Lower leg skin (tissue), 4 donors: ENCODE measurements around the gene ABHD8. TPM values are rescaled to one million over a fixed set of nuclear protein-coding genes. Genes with fewer than 3 reads are reported as not detected.
A peak's percentile ranks its signal among the peaks of the same experiment; 100 is the strongest.

Experiments used
- DNase-seq, 2 donors: peaks; one replicate each; pipeline ENCODE4 v3.0.0-alpha.2; 2019; ENCODE audit warnings: low spot score in 2 of 2
- H3K4me3 ChIP-seq: fragments of 200-600 bp; sonication (generic); 2 replicates; pipeline ENCODE4 v1.5.1; 2017; ENCODE audit warnings: mild to moderate bottlenecking, low read depth; ENCODE audit not compliant: poor library complexity, severe bottlenecking
- POLR2A ChIP-seq, 2 donors: fragments of 450-650 bp; IDR thresholded peaks; one replicate each; pipeline ENCODE4 v1.6.1; 2016 to 2017; ENCODE audit warnings: antibody characterized with exemption in 2 of 2, mild to moderate bottlenecking in 1 of 2, moderate library complexity in 1 of 2
- WGBS, 2 donors: methylation state at CpG; one replicate each; pipeline ENCODE4 v1.1.5; 2018; 5-methylcytosine and 5-hydroxymethylcytosine counted together
- intact Hi-C: fragments of 100-400 bp; cut with DNase I; formaldehyde crosslinking; loops from one replicate; pipeline ENCODE4 v1.15.0; 2023; ENCODE audit warnings: low total_unique reads
- total RNA-seq, 4 donors: library from RNA; depleted of rRNA; stranded (reverse); fragments of >200 nt; gene quantifications; one replicate each; pipeline ENCODE4 v1.1.0, GENCODE V29; 2016
- TF ChIP-seq, protein P1 (sequence below), 3 donors: fragments of 450-650 bp; IDR thresholded peaks; one replicate each; pipeline ENCODE4 v1.5.1; 2016; ENCODE audit warnings: antibody characterized with exemption in 3 of 3, mild to moderate bottlenecking in 3 of 3, moderate library complexity in 2 of 3

Gene ABHD8
- total RNA-seq, 4 donors from 2014 or later = 20.2 to 34.9 (median 27.7) TPM

DNA sequence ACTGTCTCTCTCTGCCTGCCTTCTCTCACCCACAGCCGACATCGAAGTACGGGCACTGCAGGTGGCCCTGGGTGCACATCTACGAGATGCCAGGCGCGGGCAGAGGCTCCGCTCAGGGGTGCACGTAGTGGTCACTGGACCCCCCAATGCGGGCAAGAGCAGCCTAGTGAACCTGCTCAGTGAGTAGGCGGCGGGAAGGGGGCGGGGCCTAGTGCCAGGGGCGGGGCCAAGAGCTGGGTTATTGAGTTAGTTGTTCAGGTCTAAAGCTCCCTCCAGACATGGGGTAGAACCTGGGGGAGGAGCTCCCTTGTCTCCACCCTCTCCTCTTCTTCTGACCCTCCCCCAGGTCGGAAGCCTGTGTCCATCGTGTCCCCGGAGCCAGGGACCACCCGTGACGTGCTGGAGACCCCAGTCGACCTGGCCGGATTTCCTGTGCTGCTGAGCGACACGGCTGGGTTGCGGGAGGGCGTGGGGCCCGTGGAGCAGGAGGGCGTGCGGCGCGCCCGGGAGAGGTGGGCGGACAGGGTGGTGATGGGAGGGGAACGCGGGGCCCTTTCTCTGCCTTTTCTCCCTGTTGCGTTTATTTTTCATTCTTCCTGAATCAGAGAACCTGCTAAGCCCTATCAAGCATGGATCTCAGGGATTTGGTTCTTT lies 36.0 kb upstream of the ABHD8 start:
- intact Hi-C loops = no loop called here
- 84 to 87% methylated on average over 31 to 34 of the region's 34 CpGs for WGBS, 2 donors
- TF ChIP-seq POLR2A (IDR thresholded peaks at IDR 0.05) = no peak
- TF ChIP-seq, protein P1, sequence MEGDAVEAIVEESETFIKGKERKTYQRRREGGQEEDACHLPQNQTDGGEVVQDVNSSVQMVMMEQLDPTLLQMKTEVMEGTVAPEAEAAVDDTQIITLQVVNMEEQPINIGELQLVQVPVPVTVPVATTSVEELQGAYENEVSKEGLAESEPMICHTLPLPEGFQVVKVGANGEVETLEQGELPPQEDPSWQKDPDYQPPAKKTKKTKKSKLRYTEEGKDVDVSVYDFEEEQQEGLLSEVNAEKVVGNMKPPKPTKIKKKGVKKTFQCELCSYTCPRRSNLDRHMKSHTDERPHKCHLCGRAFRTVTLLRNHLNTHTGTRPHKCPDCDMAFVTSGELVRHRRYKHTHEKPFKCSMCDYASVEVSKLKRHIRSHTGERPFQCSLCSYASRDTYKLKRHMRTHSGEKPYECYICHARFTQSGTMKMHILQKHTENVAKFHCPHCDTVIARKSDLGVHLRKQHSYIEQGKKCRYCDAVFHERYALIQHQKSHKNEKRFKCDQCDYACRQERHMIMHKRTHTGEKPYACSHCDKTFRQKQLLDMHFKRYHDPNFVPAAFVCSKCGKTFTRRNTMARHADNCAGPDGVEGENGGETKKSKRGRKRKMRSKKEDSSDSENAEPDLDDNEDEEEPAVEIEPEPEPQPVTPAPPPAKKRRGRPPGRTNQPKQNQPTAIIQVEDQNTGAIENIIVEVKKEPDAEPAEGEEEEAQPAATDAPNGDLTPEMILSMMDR (IDR thresholded peaks at IDR 0.05) = no peak
- no peak for DNase-seq
- no peak overlapping the region for H3K4me3 ChIP-seq

DNA sequence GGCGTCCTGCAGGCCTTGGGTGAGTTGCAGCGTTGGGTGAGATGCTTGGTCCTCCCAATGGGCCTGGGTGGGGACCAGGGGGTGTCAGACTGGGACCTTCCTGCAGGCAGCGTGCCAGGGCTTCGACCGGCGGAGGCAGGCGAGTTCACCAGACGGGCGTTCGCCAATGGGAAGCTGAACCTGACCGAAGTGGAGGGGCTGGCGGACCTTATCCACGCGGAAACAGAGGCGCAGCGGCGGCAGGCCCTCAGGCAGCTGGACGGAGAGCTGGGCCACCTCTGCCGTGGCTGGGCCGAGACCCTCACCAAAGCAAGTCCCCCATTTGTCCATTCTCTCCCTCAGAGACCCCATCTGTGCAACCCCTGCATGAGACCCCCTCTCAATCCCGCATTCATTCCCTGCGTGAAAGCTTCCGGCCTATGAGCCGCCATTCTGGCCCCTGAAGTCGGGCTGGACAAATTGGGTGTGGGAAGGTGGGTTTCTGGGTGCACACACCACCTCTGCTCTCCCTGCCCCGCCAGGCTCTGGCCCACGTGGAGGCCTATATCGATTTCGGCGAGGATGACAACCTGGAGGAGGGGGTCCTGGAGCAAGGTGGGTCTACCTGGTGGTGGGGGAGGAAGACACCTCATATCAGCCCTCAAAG lies 35.3 kb upstream of the ABHD8 start:
- H3K4me3 ChIP-seq = no peak overlapping the region
- 86 to 89% methylated on average over 26 to 30 of the region's 30 CpGs for WGBS, 2 donors
- no peak for DNase-seq
- TF ChIP-seq POLR2A (IDR thresholded peaks at IDR 0.05) = no peak
- TF ChIP-seq, protein P1 (IDR thresholded peaks at IDR 0.05) = no peak
- intact Hi-C loops = no loop called here

DNA sequence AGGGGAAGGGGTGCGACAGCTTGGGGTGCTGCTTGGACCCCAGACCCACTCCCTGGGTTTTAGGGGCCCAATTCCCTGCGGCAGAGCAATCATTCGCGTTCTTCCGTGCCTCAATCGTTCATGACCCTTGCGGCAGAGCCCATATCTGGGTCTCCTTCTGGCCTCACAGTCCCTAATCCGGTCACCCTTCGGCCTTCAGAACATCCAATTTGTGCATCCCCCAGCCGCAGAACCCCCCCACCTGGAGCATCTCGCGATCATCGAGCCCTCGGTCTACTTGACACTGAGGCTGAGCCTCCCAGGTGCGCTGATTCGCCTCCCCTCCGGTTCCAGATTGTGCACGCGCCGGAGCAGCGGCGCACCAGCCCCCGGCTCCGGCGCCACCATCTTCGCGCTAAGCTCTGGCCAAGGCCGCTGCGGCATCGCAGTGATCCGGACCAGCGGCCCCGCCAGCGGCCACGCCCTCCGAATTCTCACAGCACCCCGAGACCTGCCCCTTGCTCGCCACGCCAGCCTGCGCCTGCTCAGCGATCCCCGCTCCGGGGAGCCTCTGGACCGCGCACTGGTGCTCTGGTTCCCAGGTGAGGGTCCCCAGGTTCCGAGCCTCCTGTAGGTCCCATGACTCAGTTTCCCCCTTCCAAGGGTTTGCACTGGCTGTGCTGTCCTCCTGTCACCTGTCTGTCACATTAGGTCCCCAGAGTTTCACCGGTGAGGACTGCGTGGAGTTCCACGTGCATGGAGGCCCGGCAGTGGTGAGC lies 34.6 kb upstream of the ABHD8 start:
- no peak for TF ChIP-seq POLR2A (IDR thresholded peaks at IDR 0.05)
- TF ChIP-seq, protein P1 (IDR thresholded peaks at IDR 0.05) = no peak
- intact Hi-C loops = no loop called here
- H3K4me3 ChIP-seq = peak overlapping the region; percentile 54
- WGBS, 2 donors = 3 to 4% methylated on average over 35 to 49 of the region's 50 CpGs
- DNase-seq = no peak

DNA sequence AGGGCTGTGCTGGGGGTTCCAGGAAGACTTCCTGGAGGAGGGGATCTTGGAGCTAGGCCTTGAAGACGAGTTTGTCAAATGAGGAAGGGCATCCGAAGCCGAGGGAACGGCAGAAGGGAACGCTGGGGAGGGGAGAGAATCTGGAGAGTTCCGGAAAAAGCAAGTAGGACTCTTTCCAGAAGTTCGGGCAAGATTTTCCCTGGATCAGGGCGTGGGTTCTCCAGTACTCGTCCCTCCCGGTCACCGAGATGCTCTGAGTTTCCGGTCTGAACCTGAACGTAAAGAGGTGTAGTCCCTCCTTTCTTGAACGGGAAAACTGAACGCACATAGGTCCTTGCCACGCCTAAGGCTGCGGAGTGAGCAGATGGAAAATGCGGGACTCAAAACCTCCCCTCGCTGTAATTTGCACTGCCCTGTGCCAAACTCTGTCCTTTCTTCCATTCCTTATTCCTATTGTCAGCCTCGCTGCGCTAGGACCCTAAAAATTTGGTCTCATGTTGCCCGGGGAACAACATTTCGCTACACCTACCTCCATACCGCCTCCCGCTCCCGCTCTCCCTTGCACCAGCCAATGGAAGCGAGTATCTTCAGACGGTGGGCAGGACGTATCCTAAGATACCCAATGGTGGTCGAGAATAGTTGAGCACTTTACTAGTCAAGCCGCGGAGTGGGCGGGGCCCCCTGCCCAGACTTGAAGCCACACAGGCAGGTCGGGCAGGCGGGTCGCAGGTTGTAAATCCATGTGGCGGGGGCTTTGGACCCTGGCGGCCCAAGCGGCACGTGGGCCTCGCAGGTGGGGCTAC lies 33.8 kb upstream of the ABHD8 start, which contains the start of gene GTPBP3:
GTPBP3 (plus strand) TSS at position 682 of the 803 bp plus-strand sequence; CDS start at position 741, 59 bp downstream.
- DNase-seq = peak; percentile 99
- TF ChIP-seq, protein P1 (IDR thresholded peaks at IDR 0.05) = no peak
- TF ChIP-seq POLR2A (IDR thresholded peaks at IDR 0.05) = no peak
- intact Hi-C loops = no loop called here
- 0% methylated on average over 36 to 37 of the region's 41 CpGs for WGBS, 2 donors
- H3K4me3 ChIP-seq = peak within 1 kb of the TSS; percentile 90

DNA sequence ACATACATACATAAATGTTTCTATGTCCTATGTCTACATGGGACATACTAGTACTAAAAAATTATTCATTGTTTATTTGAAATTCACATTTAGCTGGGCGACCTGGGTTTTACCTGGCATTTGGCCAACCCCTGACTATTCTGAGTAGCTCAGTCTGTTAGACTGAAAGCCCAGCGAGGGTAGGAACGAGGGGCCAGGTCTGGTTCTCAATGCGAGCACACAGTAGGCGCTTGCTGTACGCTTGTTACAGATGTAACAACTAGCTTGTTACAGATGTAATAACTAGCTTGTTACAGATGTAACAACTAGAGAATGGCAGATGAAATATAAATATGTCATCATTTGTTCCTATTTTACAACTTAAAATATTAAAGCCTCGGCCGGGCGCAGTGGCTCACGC lies 32.4 kb upstream of the ABHD8 start:
- intact Hi-C loops = no loop called here
- DNase-seq = no peak
- no peak overlapping the region for H3K4me3 ChIP-seq
- TF ChIP-seq, protein P1 (IDR thresholded peaks at IDR 0.05) = no peak
- no peak for TF ChIP-seq POLR2A (IDR thresholded peaks at IDR 0.05)
- WGBS, 2 donors = 60 to 63% methylated on average over 10 of the region's 10 CpGs
